Epithelial cell of esophagus (primary cell): ENCODE results near the gene SNTA1.
"Not testable (repeated sequence)": the region's sequence is repeated elsewhere in the genome, so short reads cannot be mapped to it uniquely, and the experiment has no call there.

ENCODE experiments used
- DNase-seq: peaks from one replicate; pipeline ENCODE4 v3.0.0; 2010; ENCODE audit warnings: low read depth
- H3K4me3 ChIP-seq: 2 replicates; pipeline ENCODE4 v1.5.1; 2011; ENCODE audit warnings: mild to moderate bottlenecking, low read length, control low read depth
- CTCF ChIP-seq: IDR thresholded peaks from 2 replicates; pipeline ENCODE4 v1.5.1; 2011; ENCODE audit warnings: low read depth, mild to moderate bottlenecking, low read length, control low read depth, inconsistent platforms; ENCODE audit not compliant: insufficient read depth; ENCODE audit errors: missing control alignments

The SNTA1 gene

DNA sequence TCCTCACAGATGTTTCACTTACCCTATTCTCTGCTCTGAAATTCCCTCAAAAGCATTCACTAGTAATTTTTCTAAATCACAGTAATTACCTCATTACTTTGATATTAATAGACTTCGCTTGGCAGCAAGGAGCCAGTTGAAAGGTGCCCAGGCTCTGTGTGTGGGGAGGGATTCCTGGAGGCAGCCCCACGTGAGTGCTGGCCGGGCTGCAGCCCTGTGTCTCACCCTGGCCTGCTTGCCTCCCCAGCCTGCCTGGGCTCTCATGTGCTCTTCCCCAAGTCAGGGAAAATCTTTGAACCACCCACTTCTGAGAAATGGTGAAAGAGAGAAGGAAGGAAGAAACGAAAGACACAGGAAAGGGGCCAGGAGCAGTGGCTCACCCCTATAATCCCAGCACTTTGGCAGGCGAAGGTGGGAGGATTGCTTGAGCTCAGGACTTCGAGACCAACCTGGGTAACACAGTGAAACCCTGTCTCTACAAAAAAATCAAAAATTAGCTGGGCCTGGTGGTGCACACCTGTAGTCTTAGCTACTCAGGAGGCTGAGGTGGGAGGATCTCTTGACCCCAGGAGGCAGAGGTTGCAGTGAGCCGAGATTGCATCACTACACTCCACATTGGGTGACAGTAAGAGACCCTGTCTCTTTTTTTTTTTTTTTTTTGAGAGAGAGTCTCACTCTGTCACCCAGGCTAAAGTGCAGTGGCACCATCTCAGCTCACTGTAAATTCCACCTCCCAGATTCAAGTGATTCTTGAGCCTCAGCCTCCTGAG lies 20.0 kb upstream of the SNTA1 start:
- DNase-seq: no peak
- H3K4me3 ChIP-seq: no peak overlapping the region
- TF ChIP-seq CTCF: no peak

- no peak overlapping the region for H3K4me3 ChIP-seq
- TF ChIP-seq CTCF: no peak
- peak; percentile 60 for DNase-seq
Observed at GRCh38 chr20:33460711-33461110, 17.1 kb upstream of the SNTA1 start.

DNA sequence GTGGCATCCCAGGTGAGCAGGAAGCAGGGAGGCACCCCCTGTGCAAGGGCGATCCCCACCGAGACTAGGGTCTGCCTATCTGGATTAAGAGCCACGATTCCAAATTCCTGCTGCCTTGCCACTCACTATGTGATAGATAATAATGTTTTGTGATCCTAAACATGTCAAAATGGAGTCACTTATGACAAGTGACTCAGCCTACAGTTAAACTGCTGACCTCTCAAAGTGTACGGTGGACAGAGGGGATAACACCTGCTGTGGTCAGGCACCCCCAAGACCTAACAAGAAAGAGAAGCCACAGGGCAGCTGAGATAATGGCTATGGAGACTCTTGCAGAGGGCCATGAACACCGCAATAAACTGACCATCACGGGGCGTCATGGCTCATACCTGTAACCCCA lies 16.0 kb upstream of the SNTA1 start:
- DNase-seq: no peak
- no peak for TF ChIP-seq CTCF
- no peak overlapping the region for H3K4me3 ChIP-seq

DNA sequence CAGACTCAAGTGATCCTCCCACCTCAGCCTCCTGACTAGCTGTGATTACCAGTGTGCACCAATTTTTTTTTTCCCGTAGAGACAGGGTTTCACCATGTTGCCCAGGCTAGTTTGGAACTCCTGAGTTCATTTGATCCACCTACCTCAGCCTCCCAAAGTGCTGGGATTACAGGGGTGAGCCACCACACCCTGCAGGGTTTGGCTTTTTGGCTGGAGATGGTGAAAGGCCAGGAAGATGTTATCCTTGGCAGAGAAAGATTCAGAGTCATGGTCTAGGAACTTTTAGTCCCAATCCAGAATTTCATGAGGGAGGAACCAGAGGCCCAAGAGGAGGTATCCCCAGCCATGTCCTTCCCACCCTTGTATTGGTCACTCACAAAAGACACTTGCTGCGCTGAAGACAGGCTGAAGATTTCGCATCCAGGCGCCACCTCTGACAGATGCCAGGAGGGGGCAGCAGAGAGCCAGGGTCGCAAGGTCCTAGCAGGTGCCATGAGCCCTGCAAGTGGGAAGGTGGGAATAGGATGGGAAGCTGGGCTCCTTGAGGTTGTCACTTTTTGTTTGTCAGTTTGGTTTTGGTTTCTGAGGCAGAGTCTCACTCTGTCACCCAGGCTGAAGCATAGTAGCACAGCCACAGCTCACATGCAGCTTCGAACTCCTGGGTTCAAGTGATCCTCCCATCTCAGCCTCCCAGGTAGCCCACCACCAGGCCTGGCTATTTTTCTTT lies 13.5 kb upstream of the SNTA1 start:
- peak; percentile 97 for TF ChIP-seq CTCF
- DNase-seq: peak; percentile 81
- not testable (repeated sequence) for H3K4me3 ChIP-seq

DNA sequence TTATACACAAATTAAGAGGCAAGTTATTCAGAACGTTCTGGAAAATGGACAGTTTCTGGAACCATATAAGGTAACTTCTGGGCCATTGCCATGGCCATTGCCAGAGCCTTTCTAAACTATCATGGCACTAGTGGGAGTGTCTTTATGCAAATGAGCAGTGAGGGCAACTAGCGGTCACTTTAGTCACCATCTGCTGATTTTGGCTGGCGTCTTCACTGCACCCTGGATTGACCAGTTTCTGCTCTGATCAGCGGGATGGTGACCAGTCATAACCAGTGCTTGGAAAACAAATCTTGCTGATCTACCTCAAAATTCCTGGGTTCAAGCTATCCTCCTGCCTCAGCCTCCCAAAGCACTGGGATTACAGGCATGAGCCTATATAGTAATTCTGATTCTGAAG lies 7.3 kb upstream of the SNTA1 start:
- no peak overlapping the region for H3K4me3 ChIP-seq
- no peak for TF ChIP-seq CTCF
- no peak for DNase-seq

DNA sequence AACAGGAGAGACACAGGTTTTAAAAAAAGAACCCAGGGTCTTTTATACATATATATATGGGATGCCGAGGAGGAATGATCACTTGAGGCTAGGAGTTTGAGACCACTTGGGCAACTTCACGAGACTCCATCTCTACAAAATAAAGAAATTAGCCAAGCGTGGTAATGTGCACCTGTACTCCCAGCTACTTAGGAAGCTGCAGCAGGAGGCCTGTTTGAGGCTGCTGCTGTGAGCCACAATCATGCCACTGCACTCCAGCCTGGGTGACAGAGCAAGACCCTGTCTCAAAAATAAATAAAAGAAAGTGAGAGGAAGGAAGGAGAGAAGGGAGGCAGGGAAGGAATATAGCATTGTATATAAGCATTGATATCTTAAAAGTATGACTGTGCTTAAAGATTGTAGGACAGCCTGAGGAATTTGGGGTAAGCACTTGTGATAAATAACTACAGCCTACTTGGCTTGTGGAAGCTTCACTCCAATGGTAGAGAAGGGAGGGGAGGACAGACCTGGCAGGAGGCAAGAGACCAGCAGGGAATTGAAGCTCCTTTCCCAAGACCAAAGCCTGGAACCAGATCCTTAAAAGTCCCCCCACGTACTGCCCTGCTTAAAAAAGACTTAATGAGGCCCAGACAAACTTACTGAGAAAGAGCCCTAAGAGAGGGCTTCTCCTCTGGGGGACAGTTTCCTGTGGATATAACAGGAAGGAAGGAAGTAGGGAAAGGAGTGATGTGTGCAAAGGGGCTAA lies 2.5 kb upstream of the SNTA1 start:
- no peak overlapping the region for H3K4me3 ChIP-seq
- no peak for TF ChIP-seq CTCF
- no peak for DNase-seq
